Measurements from ENCODE around the gene IGF2BP3.

IGF2BP3 gene

GRCh38 chr7:23393636-23394035, 76.7 kb downstream of the IGF2BP3 start:
- in situ Hi-C loops (cut with MboI; ENCODE audit: low pct_unique_long_range_greater_than_20kb, low sequenced_read_pairs) = no loop called here
- no peak for DNase-seq

DNA sequence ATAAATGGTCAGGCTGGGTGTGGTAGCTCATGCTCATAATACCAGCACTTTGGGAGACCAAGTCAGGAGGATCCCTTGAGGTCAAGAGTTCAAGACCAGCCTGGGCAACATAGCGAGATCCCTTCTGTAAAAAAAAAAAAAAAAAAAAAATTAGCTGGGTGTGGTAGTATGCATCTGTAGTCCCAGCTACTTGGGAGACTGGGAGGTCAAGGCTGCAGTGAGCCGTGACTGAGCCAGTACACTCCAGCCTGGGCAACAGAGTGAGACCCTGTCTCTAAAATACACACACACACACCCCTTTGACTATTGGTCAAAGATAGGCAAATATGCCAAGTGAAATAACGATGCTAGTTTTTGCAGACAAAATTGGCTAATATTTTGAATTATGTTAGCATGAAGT, 80.6 kb downstream of the IGF2BP3 start:
- no peak for DNase-seq
- in situ Hi-C loops (cut with MboI; ENCODE audit: low pct_unique_long_range_greater_than_20kb, low sequenced_read_pairs) = no loop called here

DNA sequence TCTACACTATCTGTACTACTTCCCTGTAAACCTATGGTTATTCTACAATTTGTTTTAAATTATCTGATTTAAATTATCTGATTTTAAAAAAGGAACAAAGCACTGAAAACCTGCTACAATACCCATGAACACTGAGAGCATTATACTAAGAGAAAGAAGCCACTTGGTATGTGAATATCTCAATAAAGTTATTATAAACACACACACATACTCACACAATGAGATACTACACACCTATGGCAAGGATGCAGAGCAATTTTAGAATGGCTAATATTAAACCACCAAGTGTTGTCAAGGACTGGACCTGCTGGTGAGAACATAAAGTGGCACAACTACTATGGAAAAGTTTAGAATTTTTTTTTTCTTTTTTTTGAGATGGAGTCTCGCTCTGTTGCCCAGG, 82.7 kb downstream of the IGF2BP3 start:
- in situ Hi-C loops (cut with MboI; ENCODE audit: low pct_unique_long_range_greater_than_20kb, low sequenced_read_pairs) = no loop called here
- DNase-seq = no peak

- no peak for DNase-seq
- in situ Hi-C loops (cut with MboI; ENCODE audit: low pct_unique_long_range_greater_than_20kb, low sequenced_read_pairs) = no loop called here
These were observed 85.2 kb downstream of the IGF2BP3 start for GRCh38 chr7:23385140-23385539.

DNA sequence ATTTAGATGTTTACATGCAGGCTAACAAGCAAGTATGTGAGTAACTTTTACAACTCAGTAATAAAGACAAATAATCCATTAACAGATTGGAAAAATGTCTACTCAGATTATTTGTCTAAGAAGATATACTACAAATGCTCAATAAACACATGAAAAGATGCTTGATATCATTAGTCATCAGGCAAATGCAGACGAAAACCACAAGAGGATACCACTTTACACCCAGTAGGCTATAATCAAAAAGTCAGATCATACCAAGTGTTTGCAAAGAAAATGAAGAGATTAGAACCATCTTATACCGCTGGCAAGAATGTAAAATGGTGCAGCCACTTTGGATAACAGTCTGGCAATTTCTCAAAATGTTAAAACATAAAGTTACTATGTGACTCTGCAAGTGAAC, 87.1 kb downstream of the IGF2BP3 start:
- no peak for DNase-seq
- in situ Hi-C loops (cut with MboI; ENCODE audit: low pct_unique_long_range_greater_than_20kb, low sequenced_read_pairs) = no loop called here

DNA sequence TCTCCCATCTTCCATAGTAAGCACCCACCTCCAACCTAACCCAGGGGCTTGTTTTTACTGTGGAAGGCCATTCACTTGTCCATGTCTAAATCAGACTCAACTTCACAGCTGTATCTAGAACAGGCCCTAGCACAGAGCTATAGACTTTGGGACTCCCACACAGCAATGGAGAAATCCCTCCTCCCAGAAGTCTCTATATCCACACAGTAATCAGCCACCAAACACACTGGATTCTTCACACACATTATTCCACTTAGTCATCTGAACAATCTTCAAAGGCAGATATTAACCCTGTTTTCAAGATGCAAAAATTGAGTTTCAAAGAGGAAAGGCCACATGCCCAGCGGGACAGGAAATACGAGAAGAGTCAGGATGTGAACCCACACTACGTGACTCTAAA, 89.3 kb downstream of the IGF2BP3 start:
- in situ Hi-C loops (cut with MboI; ENCODE audit: low pct_unique_long_range_greater_than_20kb, low sequenced_read_pairs) = no loop called here
- DNase-seq = no peak

GRCh38 chr7:23380556-23380955, 89.7 kb downstream of the IGF2BP3 start:
- in situ Hi-C loops (cut with MboI; ENCODE audit: low pct_unique_long_range_greater_than_20kb, low sequenced_read_pairs) = no loop called here
- DNase-seq = no peak

- no peak for DNase-seq
- in situ Hi-C loops (cut with MboI; ENCODE audit: low pct_unique_long_range_greater_than_20kb, low sequenced_read_pairs) = no loop called here
These were observed 91.3 kb downstream of the IGF2BP3 start for GRCh38 chr7:23378996-23379395.

DNA sequence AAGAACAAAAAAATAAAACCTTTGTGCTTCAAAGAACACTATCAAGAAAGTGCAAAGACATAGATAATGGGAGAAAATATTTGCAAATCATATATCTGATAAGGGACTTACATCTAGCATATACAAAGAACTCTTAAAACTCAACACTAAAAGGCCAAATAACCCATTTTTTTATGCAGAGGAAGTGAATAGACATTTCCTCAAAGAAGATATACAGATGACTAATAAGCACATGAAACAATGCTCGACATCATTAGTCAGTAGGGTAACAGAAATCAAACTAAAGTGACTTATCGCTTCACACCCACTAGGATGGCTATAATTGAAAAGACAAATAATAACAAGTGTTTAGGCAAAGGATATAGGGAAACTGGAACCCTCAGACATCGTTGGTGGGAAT, 93.2 kb downstream of the IGF2BP3 start:
- in situ Hi-C loops (cut with MboI; ENCODE audit: low pct_unique_long_range_greater_than_20kb, low sequenced_read_pairs) = no loop called here
- DNase-seq = no peak

DNA sequence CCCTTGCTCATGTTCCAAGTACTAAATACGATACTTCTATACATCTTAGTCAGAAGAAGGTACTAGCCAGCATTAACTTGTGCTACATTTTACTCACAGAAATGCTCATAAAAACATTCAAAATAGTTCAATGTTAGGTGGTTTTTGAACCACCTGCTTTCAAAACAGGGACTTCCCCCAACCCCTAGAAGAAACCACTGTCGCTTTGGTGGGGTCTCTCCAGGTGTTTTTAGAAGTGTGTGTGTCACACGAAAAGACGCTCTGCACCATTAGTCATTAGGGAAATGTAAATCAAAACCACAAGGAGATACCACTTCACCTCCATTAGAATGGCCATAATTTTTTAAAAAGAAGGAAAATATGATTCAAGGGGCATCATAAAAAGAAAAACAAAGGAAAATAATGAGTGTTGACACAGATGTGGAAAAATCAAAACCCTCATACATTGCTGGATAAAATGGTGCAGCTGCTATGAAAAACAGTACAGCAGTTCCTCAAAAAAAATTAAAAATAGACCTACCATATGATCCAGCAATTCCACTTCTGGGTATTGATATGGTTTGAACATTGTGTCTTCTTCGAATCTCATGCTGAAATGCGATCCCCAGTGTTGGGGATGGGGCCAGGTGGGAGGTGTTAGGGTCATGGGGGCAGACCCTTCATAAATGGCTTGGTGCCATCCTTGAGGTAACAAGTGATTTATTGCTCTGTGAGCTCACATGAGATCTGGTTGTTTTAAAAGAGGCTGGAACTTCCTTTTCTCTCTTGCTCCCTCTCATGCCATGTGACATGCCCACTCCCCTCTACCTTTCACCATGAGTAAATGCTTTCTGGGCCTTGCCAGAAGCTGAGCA, 96.9 kb downstream of the IGF2BP3 start:
- peak; percentile 86 for DNase-seq
- in situ Hi-C loops (cut with MboI; ENCODE audit: low pct_unique_long_range_greater_than_20kb, low sequenced_read_pairs) = no loop called here

DNA sequence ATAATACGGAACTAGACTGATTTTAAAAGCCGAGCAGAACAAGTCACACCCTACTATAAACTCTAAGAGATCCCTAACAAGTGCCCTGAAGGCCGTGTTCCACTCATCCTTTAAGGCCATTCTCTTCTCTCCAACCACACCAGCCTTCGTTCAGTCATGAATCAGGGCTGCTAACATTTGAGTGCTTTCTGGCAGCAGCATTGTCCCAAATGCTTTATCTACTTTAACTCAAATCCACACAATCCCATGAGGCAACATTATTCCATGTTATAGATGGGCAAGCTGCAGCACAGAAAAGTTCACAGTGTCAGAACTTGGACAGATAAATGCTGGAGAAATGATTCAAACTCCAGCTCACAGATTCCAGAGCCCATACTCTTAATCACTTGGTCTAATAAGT, 97.7 kb downstream of the IGF2BP3 start:
- no peak for DNase-seq
- in situ Hi-C loops (cut with MboI; ENCODE audit: low pct_unique_long_range_greater_than_20kb, low sequenced_read_pairs) = no loop called here

DNA sequence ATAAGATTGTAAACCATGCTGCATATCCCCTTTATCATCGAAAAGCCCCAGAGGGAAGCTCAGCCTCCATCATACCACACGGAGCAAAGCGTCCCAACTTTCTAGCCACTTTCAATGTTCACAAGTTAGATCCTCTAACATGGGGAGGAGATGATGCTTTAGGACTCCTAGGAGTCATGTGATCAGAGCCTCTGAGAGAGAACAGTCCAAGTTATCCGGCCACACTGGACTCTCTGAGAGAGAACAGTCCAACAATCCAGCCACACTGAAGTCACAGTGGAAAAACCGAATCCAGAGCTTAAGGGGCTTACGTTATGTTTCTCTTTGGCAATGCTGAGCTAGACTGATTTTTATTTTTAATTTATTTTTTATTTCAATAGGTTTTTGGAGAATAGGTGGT, 98.6 kb downstream of the IGF2BP3 start:
- no peak for DNase-seq
- in situ Hi-C loops (cut with MboI; ENCODE audit: low pct_unique_long_range_greater_than_20kb, low sequenced_read_pairs) = no loop called here

- in situ Hi-C loops (cut with MboI; ENCODE audit: low pct_unique_long_range_greater_than_20kb, low sequenced_read_pairs) = no loop called here
- DNase-seq = no peak
These were observed 100.4 kb downstream of the IGF2BP3 start for GRCh38 chr7:23369695-23370404.

- no peak for DNase-seq
- in situ Hi-C loops (cut with MboI; ENCODE audit: low pct_unique_long_range_greater_than_20kb, low sequenced_read_pairs) = no loop called here
These were observed 101.2 kb downstream of the IGF2BP3 start for GRCh38 chr7:23369100-23369499.

GRCh38 chr7:23358152-23358674, 112.1 kb downstream of the IGF2BP3 start:
- DNase-seq = no peak
- in situ Hi-C loops (cut with MboI; ENCODE audit: low pct_unique_long_range_greater_than_20kb, low sequenced_read_pairs) = no loop called here

DNA sequence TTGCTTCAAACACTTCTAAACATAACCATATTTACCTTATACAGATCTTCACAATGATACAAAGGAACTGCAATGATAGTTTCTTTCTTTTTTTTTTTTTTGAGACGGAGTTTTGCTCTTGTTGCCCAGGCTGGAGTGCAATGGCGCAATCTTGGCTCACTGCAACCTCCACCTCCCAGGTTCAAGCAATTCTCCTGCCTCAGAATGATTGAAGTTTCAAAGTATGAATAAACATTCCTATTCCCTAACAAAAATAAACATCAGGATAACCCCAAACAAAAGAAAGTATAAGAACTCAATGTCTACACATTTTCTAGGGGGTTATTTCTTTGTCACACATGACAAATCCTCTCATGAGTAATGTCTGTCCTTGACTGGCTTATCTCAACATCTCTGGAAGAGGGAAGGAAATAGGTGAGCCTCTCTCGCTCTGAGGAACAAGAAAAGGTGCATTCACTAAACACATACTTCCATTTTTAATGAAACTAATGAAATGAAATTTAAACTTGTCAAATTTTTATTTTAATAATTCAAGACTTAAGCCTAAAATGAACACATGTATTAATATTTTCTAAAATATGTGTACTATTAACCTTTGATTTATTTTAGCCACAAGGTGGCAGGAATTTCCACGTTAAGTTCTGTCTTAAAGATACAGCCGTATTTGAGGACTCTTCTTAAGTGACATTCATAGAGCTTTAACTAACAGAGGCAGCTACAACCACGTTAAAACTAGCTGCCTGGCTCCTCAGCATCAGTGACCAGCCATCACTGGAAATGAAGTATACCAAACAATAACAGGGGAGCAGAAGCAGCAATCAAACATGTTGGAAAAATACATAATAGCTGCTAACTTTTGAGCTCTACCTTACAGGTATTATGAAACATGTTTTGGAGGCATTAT, 112.8 kb downstream of the IGF2BP3 start:
- in situ Hi-C loops (cut with MboI; ENCODE audit: low pct_unique_long_range_greater_than_20kb, low sequenced_read_pairs) = no loop called here
- DNase-seq = peak; percentile 52

GRCh38 chr7:23356726-23357125, 113.6 kb downstream of the IGF2BP3 start:
- no peak for DNase-seq
- in situ Hi-C loops (cut with MboI; ENCODE audit: low pct_unique_long_range_greater_than_20kb, low sequenced_read_pairs) = no loop called here

DNA sequence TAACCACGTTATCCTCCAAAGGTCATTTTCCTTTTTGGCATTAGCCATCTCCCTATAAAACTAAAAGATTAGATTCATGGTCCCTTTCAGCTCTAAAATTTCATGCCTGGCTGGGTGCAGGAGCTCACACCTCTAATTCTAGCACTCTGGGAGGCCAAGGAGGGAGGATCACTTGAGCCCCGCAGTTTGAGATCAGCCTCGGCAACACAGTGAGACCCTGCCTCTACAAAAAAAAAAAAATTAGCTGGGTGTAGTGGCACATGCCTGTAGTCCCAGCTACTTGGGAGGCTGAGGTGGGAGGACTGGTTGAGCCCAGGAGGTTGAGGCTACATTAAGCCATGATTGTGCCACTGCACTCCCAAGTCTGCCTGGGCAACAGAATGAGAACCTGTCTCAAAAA, 114.1 kb downstream of the IGF2BP3 start:
- in situ Hi-C loops (cut with MboI; ENCODE audit: low pct_unique_long_range_greater_than_20kb, low sequenced_read_pairs) = no loop called here
- DNase-seq = no peak

- in situ Hi-C loops (cut with MboI; ENCODE audit: low pct_unique_long_range_greater_than_20kb, low sequenced_read_pairs) = no loop called here
- DNase-seq = no peak
These were observed 117.1 kb downstream of the IGF2BP3 start for GRCh38 chr7:23353172-23353571.

Data from KBM-7 (cell line).